GM19238 (cell line): ENCODE measurements around the gene STX3.
"Not testable (repeated sequence)": the region's sequence is repeated elsewhere in the genome, so short reads cannot be mapped to it uniquely, and the experiment has no call there.

Experiments used
- DNase-seq: peaks from one replicate; pipeline ENCODE4 v3.0.0; 2011; ENCODE audit warnings: low spot score; ENCODE audit not compliant: insufficient read length

Gene STX3

GRCh38 chr11:59758401-59759037 is 3.3 kb downstream of the STX3 start:
- DNase-seq: no peak

GRCh38 chr11:59759900-59760299 is 4.7 kb downstream of the STX3 start:
- DNase-seq: no peak

GRCh38 chr11:59760771-59761170 is 5.6 kb downstream of the STX3 start:
- DNase-seq: no peak

GRCh38 chr11:59761993-59762392 is 6.8 kb downstream of the STX3 start:
- no peak for DNase-seq

DNA sequence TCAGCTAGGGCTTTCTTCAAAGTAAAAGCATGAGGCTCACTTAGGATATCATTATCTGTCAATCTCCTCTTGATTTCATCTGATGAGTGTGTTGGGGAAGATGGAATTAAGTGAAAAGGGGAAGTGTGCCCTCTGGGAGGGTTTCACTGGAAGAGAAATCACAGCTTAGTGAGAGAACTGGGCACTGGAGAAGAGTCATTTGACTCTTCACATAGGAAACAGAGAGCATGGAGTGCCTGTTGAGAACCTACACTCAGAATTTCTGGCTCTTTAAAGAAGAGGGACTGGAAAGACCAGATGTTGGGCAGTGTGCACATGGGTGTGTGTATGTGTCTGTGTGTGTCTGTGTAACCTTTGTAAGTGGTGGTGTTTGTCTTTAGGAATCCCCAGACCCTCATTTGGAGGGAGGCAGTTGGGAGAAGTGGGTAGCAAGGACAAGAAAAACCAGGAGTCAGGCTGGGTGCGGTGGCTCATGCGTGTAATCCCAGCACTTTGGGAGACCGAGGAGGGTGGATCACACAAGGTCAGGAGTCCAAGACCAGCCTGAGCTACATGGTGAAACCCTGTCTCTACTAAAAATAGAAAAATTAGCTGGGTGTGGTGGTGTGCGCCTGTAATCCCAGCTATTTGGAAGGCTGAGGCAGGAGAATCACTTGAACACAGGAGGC is 10.0 kb downstream of the STX3 start:
- no peak for DNase-seq

GRCh38 chr11:59766542-59767224 is 11.5 kb downstream of the STX3 start:
- DNase-seq: no peak

GRCh38 chr11:59767225-59767611 is 12.0 kb downstream of the STX3 start:
- no peak for DNase-seq

DNA sequence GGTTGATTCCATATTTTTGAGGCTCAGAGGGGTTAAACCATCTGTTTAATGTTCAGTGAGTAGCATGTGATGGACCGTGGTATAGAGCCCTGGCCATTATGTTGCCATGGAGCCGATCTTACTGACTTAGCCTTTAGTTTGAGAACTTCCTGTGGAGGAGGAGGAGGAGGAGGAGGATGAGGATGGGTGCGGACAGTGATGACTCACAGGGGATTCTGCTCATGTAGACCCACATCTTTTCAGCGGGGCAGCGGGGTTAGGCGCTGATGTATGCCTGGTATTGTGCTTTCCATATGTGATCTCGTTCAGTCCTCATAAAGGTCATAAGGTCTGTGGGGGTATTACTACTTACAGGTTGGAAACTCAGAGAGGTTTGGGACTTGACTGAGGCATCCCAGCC is 13.9 kb downstream of the STX3 start:
- no peak for DNase-seq

DNA sequence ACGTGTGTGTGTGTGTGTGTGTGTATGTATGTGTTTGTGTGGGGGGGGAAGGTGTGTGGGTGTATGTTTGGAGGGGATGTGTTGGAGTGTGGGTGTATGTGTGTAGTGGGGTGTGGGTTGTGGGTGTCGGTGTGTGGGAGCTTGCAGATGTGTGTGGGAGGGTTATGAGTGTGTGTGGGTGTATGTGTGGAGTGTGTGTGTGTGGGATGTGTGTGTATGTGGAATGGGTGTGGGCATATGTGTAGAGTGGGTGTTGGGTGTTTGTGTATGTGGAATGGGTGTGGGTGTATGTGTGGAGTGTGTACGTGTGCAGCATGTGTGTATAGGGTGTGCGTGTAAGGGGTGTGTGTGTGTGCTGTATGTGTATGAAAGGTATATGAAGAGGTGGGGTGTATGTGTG is 14.7 kb downstream of the STX3 start:
- no peak for DNase-seq

- DNase-seq: no peak
These were observed 15.1 kb downstream of the STX3 start for GRCh38 chr11:59770319-59770718.

- no peak for DNase-seq
These were observed 15.7 kb downstream of the STX3 start for GRCh38 chr11:59770869-59771268.

DNA sequence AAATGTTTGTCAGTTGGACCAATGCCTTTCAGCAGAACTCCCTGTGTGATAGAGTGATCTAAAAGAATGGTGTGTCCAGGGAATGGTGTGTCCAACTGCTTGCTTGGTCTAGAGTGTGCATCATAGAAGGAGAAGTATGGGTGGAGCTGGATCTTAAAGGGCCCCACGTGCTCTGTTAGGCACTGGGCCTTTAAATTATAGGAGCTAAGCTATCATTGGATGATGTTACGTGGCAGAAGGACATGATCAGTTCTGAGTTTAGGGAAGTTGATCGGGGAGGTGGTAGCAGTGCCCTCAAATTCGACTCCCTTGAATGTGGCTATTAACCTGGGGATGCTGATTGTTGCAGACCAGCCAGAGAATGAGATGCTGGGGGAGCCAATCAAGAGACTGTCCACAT is 16.4 kb downstream of the STX3 start:
- no peak for DNase-seq

DNA sequence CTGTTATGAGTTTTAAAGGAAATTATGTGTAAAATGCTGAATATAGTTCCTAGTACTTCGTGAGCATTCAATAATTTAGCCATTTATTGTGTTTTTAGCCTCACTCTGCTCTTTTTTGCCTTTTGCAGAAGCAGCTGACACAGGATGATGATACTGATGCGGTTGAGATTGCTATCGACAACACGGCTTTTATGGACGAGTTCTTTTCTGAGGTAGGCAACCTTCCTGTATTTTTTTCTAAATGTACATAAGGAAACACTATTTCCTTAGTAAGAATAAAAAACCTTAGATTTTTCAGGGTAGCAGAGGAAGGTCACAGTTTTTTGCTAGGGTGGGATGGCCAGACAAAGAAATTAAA is 17.9 kb downstream of the STX3 start:
- DNase-seq: no peak

DNA sequence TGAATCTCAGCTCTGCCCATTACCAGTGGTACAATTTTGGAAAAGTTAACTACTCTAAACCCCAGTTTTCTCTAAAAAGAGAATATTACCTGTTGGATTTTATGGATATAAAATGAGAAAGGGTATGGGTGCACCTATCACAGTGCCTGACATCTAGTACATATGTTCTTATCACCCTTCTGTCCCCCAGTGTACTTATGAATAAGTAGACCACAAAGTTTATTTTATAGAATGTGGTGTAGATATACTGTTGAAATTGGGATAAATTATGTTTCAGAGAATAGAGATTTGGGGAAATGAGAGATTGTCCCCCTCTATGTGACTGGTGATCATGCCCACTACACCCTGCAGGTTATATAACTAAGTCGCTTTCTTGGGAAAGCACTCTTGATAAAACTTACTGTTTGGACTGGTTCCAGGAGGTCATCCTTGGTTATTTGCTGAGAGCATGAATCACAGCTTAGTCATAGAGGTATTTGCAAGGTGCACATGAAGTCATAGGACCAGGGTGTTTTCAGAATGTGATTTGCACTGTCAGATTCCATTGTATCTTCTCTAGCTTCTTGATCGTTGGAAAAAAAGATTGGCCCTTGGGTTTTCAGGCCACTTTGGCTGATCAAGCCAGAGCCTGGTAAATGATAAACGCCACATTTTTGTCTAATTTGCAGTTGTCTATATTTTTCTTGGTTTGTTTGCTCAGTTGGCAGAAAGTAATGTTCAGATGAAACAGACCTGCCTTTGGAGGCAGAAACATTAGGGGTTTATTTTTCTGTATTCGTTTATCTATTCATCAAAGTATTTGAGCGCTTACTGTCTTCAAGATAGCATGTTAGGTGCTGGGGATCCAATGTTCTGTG is 21.3 kb downstream of the STX3 start:
- DNase-seq: no peak

DNA sequence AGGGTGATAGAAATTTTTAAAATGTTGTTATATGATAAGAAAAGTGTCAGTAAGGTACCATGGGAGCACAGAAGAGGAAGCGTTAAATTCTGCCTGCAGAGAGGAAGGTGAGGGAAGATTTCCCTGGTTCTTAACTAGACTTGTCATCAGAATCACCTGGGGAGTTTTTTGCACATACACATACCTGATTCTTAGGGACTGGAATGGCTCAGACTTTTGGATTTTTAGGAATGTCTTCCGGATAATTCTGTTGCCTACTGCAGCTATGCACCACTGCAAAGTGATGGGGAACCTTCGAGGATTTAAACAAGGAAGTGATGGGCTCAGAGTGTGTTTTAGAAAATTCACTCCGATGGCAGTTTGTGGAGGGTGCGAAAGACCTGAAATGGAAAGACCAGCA is 21.9 kb downstream of the STX3 start:
- no peak for DNase-seq

DNA sequence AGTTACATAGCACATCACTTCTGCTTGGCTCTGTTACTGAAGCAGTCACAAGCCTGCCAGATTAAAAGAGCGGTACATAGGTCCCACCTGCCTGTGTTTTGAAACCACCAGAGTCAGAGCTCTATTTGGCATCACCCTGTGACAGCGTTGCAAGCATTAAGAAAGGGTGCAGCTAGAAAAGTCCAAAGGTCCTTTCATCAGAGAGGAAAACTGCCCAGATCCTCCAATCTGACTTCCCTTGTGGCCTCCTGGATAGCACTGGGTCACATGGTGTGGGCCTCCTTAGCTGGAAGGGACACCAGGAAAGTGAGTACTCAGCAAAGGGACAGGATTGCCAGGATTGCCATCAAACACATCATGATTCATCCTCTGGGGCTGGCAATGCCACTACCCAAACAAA is 22.9 kb downstream of the STX3 start:
- DNase-seq: no peak

GRCh38 chr11:59779487-59779886 is 24.3 kb downstream of the STX3 start:
- no peak for DNase-seq

DNA sequence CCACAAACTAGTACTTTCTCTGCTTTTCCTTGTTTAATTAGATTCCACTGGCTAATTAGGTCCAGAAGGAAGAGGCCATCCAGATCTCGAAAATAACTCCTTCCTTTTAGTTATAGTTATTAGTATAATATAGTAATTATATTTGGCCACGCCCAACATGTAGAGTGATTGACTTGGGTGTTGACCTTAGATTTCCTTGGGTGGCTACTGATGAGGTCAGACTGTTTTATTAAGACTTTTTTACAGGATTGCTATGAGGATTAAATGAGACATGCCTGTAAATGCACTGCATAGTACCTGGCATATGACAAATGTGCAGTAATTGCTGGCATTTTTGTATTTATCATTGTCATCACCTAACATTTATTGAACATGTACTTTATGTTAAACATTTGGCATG is 26.9 kb downstream of the STX3 start:
- no peak for DNase-seq

- no peak for DNase-seq
These were observed 28.5 kb downstream of the STX3 start for GRCh38 chr11:59783632-59784090.

- DNase-seq: not testable (repeated sequence)
These were observed 29.3 kb downstream of the STX3 start for GRCh38 chr11:59784441-59784840.

GRCh38 chr11:59785818-59786217 is 30.6 kb downstream of the STX3 start:
- DNase-seq: no peak

DNA sequence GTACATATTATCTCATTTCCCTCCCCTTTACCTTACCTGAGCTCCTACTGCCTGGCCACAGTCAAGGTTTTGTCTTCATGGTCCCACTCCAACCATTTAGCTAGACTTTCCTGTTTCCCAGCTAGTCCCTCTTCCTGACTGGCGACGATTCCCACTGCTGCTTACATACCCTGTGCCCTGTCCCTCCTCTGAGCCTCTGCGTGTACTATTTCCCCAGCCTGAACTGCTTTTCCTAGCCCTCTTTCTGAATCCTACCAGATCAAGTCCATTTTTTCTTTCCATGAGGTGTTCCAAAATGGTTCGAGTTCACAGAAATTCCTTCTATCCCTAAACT is 32.0 kb downstream of the STX3 start:
- DNase-seq: no peak
